ENCODE results near the gene CDH4.

The CDH4 gene

DNA sequence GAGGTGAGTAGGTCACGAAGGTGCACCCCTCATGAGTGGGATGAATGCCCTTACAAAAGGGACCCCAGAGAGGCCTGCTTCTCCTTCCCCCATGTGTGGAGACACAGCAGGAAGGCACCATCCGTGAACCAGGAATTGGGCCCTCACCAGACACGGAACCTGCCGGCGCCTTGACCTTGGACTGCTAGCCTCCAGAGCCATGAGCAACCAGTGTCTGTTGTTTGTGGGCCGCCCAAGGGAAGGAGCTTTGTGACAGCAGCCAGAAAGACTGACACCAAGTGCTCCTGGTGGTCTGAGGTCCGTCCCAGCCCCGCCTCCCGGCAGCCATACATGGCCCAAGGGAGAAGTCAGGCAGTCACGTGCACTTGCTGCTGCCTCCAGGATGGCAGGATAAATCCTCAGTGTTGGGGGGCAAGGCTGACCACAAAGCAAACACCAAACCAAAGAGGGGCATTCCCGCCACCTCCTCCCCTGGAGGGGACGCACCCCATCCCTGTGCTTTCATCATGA is 29.3 kb downstream of the CDH4 start:
- no peak for DNase-seq

DNA sequence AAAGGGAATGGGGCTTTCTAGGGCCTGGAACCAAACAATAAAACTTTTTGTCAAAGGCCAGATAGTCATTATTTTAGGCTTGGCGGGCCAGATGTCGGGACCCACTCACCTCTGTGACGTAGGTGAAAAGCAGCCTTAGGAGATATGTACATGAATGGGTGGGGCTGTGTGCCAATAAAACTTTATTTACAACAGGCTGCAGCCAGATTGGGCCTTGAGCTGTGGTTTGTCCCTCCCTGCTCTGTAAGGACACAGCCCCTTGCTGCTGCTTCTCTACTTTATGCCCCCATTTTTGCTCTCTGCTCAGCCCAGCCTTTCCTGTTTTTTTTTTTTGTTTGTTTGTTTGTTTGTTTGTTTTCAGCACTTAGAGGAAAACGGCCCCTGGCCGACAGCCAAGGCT is 32.7 kb downstream of the CDH4 start:
- no peak for DNase-seq

DNA sequence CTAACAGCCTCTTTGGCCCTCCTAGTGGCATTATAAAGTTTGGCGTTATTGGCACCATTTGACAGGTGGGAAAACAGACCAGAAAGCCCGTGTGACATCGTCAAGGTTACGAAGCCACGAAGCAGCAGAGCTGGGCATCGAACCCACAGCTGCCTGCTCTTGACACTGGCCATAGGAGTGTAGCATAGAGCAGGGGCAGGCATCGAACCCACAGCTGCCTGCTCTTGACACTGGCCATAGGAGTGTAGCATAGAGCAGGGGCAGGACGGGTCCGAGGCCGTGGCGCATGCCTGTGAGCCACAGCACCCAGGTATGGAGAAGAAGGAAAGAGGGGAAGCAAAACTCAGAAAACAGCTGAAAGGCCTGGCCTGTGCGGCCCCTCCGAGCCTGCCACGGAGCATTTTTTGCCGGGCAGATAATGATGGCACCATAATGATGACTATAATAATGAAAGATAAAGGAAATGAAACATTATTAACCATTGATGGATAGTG is 33.1 kb downstream of the CDH4 start:
- no peak for DNase-seq

DNA sequence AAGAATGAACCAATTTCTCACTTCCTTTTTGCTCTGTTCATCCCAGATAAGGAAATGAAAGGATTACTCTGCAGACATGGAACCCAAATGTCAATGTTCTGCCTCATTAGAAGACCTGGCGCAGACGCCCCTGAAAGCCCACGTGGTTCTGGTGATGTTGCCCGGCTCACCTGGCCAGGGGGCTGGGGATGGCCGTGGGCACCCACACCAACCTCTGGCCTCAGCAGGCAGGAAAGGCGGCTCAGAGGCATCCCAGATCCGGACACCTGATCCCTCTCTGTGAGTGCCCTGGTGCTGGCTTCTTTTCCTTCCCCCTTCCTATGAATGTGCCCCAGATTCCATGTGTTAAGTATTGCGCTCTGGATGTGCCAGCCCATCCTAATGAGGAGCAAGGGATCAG is 33.6 kb downstream of the CDH4 start:
- DNase-seq, result no peak

DNA sequence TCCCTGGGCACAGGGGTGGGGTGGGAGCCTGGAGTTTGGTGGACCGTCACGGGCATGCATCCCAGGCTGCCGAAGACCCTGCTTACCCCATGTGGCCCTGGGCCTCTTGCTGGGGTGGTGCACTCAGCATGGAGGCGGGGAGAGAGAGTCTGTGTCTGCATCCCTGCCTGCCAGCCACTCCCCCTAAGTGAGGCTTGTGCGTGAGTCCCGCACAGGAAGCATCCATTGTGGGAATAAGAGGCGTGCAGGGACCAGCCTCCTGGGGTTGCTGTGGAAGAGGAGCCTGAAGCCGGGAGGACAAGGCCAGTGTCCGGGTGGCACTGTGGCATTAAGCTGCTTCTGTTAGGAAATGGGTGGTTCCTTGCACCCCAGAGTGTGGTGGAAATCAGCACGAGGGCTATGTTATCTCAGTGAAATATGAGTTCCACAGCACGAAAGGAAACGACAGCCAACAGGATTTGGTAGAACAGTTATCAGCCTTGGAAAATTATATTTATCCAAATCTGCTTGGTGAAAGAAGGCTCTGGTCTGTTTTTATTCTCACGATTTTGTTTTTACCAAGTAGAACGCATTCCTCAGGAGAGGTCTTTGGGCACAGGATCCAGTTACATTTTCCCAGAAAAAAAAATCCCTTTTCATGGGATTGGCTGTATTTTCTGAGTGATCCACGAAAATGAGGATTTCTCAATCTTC is 35.7 kb downstream of the CDH4 start:
- no peak for DNase-seq

DNA sequence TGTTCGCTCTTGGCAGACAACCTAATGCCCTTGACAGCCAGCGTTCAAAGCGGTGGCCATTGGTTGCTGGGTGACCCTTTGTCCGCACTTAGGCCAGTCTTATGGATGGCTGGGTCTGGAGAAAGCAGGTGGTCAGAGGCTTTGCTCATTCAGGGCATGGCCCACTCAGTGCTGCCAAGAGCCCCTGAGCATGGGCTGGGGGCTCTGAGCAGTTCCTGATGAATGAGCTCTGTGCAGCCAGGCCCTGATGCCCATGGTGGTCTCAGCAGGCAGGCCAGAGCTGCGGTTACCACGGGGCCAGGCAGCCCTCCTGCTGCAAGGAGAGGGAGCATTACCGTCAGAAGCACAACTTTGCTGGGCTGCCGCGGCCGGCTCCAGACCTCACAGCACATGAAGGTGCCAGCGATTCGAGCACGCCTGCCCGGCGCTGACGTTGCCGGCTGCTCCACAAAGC is 36.3 kb downstream of the CDH4 start:
- DNase-seq, result peak in 35 of 51 donors; percentile 3 to 76 (median 43)

DNA sequence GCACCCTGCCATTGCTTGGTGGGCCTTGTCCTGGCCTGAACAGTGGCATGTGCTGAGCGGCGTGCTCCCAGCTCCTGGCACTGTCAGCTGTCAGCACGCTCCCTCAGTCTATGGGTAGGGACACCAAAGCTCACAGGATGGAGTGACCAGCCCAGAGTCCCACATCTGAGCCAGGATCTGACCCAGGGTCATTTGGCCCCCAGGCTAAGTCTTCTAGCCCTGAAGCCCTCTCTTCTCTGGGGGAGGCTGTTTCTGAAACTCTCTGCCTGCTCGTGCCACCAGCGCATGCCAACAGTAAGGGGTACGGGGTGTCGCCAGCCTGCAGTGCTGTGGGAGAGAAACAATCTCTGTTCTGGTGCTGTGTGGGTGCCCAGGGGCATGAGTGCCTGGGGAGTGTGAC is 37.1 kb downstream of the CDH4 start:
- DNase-seq, result no peak

DNA sequence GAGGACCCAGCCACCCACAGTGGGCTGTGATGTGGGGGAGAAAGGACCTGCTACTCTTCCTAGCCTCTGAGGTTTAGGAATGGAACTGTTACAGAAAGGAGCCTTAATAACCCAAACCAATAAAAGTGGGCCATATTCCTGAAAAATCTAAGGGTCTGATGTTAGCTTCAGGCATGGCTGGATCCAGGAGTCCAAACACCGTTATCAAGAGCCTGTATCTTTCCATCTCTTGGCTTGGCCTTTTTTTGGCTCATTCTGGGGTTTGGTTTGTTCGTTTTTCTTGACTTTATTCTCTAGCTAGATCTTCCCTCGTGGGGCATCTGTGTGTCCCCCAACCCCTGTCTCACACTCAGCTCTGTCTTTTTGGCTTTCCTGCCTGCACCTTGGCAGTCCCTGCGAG is 38.7 kb downstream of the CDH4 start:
- DNase-seq, result no peak

DNA sequence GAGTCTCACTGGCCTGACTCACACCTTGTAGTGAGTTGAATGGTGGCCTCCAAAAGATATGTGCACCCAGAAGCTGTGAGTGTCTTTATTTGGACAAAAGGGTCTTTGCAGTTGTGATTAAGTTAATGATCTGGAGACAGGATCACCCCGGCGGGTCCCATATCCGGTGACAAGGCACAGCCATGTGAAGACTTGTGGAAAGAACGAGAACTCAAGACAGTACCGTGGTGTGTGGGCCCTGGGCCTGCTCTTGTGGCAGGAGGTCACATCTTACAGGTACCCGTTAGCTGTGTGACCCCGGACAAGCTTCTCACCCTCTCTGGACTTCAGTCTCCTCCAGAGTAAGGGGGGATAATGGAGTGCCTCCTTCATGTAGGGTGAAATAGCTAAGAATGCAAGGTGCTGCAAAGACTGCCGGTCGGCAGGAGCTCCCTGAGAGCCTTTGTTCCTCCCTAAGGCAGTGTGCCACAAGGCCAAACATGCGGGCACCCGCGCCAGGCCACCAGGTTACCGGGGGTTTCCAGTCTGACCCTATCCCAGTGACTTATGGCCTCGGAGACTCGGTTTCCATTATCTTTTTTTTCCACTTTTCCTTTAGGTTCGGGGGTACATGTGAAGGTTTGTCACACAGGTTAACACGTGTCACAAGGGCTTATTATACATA is 39.2 kb downstream of the CDH4 start:
- DNase-seq, result no peak

DNA sequence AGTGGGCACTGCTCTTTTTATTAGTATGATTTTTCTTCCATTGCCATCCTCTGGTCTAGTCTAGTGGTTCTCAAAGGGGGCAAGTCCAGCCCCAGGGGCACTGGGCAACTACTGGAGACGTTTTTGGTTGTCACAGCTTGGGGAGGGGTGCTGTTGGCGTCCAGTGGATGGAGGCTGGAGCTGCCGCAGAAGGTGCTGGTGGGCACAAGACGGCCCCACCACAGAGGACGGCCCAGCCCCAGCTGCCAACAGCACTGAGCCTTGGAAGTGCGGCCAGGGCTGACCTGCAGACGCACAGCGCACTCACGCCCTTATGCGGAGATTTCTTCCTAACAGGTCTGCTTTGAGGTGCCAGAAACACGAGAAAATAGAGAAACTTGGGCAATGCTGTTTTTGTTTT is 40.3 kb downstream of the CDH4 start:
- DNase-seq, result no peak

DNA sequence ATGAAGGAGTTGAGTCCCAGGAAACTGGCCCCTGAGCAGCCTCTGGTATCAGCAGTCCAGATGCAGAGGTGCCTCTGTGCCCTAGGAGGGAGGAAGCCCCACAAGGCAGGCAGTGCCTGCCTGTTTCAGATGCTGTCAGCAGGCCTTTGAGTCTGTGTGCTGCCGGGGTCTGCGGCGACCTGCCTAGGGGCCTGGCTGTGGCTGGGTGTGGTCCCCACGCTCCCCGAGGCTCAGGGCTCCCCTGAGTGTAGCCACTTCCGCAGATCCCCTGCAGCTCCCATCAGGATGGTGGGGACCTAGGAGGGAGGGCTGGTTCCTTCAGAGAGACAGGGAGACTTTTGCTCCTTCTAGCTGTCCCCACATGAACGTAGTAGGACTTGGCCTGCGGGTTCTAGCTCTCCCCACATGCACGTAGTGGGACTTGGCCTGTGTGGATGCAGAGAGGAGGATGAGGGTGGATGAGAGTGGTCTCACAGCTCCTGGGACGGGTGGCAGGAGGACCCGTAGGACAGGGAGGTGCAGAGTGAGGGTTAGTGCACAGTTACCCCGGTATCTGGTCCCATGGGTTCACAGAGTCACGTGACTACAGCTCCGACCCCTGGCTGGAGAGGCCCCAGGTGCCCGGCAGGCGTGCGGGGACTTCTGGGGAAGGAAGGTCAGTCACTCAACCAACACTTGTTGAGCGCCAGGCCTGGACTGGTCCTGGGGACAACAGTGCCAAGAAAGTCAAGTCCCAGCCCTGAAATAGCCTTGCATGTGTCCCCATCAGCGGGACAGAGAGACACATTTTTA is 41.0 kb downstream of the CDH4 start:
- no peak for DNase-seq

DNA sequence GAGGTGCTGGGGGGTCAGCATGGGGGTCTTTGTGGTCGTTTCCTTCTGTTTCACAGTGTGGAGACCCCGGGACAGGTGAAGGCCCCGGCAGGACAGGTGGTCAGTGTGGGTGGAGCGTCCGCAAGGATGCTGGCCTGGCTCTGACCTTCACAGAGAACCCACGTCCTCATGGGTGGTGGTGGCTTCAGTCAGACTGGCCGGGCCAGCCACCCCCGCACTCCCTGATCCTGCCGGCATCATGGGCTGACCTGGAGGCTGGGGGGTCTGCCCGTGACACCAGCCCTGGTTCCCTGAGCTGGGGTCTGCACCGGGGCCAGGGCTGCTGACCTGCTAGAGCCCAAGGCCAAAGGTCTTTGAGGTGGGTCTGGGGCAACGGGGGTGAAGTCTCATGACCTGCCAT is 41.9 kb downstream of the CDH4 start:
- DNase-seq, result no peak

DNA sequence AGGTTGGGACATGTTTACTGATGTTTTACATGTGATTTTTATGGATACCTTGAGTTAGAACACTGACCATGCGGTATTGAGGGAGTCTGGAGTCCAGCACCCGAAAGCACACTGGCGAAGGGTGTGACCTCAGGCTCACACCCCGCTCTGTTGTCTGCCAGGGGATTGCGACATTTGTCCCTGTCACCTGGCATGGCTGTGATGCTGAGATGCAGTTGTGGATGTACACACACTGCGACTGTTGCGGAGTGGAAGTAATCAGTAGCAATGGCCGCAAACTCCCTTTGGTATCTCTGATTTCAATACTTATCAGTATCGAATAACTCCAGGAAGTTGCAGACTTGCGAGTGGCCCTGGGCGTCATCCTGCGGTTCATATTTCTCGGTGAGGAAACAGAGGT is 43.2 kb downstream of the CDH4 start:
- DNase-seq, result no peak

DNA sequence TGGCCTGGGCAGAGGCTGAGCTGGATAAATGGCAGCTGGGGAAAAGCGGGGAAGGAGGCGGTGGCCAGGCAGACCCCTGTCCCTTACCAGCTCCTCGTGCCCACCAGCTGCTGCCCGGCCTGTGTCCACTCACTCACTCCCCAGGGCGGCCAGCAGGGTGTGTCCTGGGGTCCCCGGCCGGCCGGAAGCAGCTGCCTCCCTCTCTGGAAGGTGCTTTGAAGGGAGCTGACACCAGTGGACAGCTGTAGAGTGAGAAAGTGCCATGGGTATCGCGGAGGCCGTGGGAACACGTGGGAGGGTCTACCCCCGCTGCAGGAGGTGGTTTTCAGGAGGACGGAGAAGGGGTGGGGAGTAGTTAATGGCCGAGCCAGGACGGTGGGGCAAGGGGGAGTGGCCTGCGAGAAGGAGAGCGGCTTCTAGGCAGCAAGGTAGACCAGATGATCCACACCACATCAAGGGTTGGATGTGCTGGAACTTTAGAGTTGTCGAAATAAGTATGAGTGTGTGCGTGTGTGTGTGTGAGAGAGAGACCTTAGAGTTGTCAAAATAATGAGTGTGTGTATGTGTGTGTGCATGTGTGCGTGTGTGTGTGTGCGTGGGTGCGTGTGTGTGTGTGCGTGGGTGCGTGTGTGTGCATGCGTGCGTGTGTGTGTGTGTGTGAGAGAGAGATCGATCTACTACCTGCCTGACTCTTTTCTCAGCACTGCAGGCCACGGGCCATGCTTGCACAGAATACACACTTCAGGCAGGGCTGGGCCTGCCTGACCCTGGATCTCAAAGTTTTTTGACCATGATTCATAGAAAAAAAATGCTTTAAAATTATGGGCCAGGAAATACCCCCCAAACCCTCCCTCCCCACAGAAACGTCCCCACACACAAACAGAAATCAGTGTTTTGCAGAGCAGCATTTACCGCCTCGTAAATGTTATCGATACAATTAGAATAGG is 43.9 kb downstream of the CDH4 start:
- DNase-seq, result no peak

DNA sequence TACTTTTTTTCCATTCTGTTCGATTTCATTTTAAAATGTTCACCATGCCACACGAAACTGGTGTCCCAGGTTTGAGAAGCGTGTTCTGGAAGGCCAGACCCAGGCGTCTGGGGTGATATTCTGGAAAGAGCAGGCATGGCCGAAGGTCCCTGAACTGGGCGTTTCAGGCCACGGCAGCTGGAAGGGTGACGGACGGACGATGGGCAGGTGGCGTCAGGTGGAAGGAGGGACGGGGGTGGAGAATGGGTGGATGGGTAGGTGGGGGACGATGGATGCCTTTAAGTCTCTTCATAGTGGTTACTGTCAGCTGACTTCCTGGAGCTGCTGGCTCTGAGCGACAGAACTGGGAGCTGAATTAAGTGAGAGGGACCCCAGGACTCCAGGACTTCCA is 44.6 kb downstream of the CDH4 start:
- no peak for DNase-seq

DNA sequence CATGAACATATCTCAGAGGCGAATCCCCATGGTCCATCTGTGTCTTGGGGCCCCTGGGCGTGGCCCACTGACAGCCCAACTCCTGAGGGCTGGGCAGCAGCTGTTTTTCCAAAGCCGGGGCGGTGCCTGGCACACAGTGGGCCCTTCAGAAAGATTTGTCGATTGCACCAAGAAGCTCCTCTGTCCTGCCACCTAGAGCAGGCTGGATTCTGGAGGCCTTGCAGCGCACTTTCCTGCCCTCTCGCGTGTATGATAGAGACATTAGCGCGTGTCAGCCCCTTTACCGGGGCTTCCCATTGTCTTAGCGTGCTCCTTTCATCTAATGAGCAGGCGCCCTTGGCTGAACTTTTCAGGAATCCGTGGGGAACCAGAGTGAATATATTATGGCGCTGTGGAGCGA is 45.4 kb downstream of the CDH4 start:
- DNase-seq, result no peak

DNA sequence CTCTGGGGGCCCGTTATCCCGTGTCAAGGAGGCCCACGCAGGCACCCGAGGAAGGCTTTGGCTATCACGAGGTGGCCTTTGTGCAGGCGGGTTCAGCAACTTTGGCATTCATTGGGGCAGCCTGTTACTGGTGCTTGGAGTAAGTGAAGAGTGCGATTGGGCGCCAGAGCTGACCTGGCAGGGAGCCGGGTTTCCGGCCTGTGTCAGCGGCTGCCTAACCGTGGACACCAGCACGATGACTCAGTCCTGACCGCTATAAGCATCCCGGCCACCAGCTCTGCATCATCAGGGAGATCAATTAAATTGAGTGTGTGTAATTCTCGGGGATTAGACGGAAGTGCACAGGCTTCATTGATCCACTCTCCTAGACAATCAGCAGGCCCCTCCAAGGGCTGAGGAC is 45.9 kb downstream of the CDH4 start:
- peak in 11 of 51 donors; percentile 6 to 30 (median 15) for DNase-seq

DNA sequence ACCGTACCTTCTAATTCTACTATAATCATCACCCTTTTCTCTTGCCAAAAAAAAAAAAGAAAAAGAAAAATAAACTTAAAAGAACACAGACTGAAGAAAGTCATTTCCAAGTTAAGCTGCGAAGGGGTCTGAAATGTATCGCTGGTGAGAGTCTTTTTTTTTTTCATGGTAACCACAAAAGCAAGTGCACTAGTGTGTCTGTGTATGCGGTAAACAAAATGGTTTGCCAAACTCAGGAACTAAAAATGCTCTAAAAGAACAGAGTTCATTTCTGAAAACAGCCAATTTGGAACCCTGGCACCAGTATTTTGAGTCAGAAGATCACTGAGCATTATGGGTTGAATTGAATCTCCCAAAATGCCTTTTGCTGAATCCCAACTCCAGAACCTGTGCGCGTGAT is 46.6 kb downstream of the CDH4 start:
- no peak for DNase-seq

DNA sequence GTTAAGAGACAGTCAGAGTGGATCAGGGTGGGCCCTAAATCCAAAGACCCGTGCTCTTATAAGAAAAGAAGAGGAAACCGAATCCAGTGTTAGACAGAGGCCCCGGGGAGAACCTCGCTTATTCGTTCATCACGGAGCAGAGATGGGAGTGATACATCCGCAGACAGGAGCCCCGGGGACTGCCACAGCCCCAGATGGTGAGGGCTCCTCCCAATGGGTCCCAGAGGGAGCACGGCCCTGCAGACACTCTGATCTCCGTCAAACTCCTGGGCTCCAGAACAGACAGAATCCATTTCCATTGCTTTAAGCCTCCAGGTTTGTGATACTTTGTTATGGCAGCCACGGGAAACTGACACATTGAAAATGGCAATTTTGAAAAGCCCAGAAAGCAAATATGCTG is 47.0 kb downstream of the CDH4 start:
- DNase-seq, result no peak

DNA sequence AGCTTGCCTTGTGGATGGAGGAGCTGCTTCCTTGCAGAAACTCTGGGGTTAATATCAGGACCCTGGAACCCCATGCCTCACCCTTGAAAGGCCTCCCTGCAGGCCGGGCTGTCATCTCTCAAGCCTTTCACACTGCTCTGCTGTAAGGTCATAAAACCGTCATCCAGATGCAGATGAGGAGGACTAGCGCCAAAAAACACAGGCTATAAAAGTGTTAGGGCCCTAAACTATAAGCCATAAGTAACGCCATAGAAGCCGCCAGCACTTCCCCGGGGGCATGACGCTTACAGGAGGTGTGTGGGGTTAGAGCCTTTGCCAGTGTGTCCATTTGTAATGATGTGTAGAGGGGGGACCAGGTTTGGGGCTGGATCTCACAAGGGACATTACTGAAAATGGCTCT is 47.6 kb downstream of the CDH4 start:
- DNase-seq, result no peak

DNA sequence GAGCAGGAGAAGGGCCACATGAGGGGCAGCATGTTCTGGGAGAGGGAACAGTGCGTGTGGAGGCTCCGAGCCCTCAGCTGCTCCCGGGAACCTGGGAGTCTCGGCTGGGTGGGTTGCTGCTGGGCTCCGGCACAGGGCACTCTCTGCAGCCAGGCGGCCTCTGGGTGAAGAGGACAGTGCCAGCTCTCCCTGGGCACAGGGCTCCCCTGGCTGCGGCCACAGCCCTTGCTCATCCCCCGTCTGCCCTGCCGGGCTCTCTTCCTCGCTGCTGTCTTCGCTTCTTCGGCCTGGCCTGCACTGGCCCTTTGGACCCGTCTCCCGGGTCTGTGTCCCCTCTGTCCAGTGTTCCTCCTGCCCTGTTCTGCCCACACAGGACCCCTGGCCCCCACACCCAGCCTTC is 48.2 kb downstream of the CDH4 start:
- no peak for DNase-seq
